SK-N-SH (cell line): ENCODE results near the gene ARHGAP1. TPM values are rescaled to one million over a fixed set of nuclear protein-coding genes. Genes with fewer than 3 reads are reported as not detected.

Source experiments
- CTCF ChIA-PET: fragments of 300-600, 350-600 bp; formaldehyde crosslinking; extraction: SDS; loops from one replicate; lab custom pipeline; 2021; lab: Yijun Ruan, JAX
- POLR2A ChIA-PET: fragments of 350-600 bp; sonication (Branson Sonifier 250); formaldehyde crosslinking; extraction: SDS; loops from one replicate; lab custom pipeline; 2020; ENCODE audit warnings: antibody characterized with exemption, inconsistent platforms; lab: Yijun Ruan, JAX
- DNase-seq: peaks from one replicate; pipeline ENCODE4 v3.0.0; 2012
- H2AFZ ChIP-seq: fragments of 200-600 bp; sonication (generic); 2 replicates; pipeline ENCODE4 v1.8.1; 2016; ENCODE audit warnings: antibody characterized with exemption, mild to moderate bottlenecking, low read depth
- H3F3A ChIP-seq: fragments of 200-600 bp; sonication (generic); replicated peaks from 2 replicates; pipeline ENCODE3; 2016; ENCODE audit warnings: antibody characterized with exemption, mild to moderate bottlenecking; ENCODE audit not compliant: insufficient read depth
- H3K27ac ChIP-seq, 2 experiments: fragments of 200-500 bp in 1 of 2; fragments of 200-600 bp in 1 of 2; sonication (Bioruptor generic) in 1 of 2; sonication (generic), shearing (Covaris generic) in 1 of 2; 2 replicates each; pipeline versions ENCODE4 v1.5.1 to v1.6.1; 2014 to 2016; ENCODE audit warnings: low read depth in 2 of 2, inconsistent platforms in 1 of 2, low read length in 1 of 2, mild to moderate bottlenecking in 1 of 2, mixed read lengths in 1 of 2
- H3K27me3 ChIP-seq: fragments of 200-600 bp; sonication (generic), shearing (Covaris generic); 2 replicates; pipeline ENCODE4 v1.6.1; 2016; ENCODE audit warnings: mixed run types; ENCODE audit not compliant: insufficient read depth
- H3K36me3 ChIP-seq, 2 experiments: fragments of 200-500 bp in 1 of 2; fragments of 200-600 bp in 1 of 2; sonication (Bioruptor generic) in 1 of 2; sonication (generic) in 1 of 2; replicated peaks in 1 of 2; 2 replicates each; pipeline versions ENCODE3 to v1.5.1; 2014 to 2016; ENCODE audit warnings: low read length in 1 of 2, mild to moderate bottlenecking in 1 of 2; ENCODE audit not compliant: insufficient read depth in 2 of 2, control insufficient read depth in 1 of 2
- H3K4me1 ChIP-seq, 2 experiments: fragments of 200-500 bp in 1 of 2; fragments of 200-600 bp in 1 of 2; sonication (Bioruptor generic) in 1 of 2; sonication (generic), shearing (Covaris generic) in 1 of 2; 2 replicates each; pipeline versions ENCODE4 v1.5.1 to v1.6.1; 2014 to 2016; ENCODE audit warnings: low read depth in 1 of 2, low read length in 1 of 2, mixed run types in 1 of 2; ENCODE audit not compliant: insufficient read depth in 2 of 2, control insufficient read depth in 1 of 2
- H3K4me2 ChIP-seq: fragments of 200-600 bp; sonication (generic), shearing (Covaris generic); 2 replicates; pipeline ENCODE4 v1.6.1; 2017; ENCODE audit warnings: mixed run types
- H3K4me3 ChIP-seq, 2 experiments: fragments of 200-500 bp in 1 of 2; fragments of 200-600 bp in 1 of 2; sonication (Bioruptor generic) in 1 of 2; sonication (generic), shearing (Covaris generic) in 1 of 2; 2 replicates each; pipeline versions ENCODE4 v1.5.1 to v1.8.1; 2014 to 2016; ENCODE audit warnings: low read depth in 2 of 2, inconsistent platforms in 1 of 2, low read length in 1 of 2, mild to moderate bottlenecking in 1 of 2, mixed read lengths in 1 of 2, moderate library complexity in 1 of 2
- H3K79me2 ChIP-seq: fragments of 200-600 bp; sonication (generic); 2 replicates; pipeline ENCODE4 v1.8.1; 2017; ENCODE audit warnings: mild to moderate bottlenecking; ENCODE audit not compliant: insufficient read depth
- H3K9ac ChIP-seq: fragments of 200-600 bp; sonication (generic); 2 replicates; pipeline ENCODE4 v1.6.1; 2017; ENCODE audit warnings: mixed run types
- H3K9me2 ChIP-seq: fragments of 200-600 bp; sonication (generic); 2 replicates; pipeline ENCODE4 v1.6.1; 2017; ENCODE audit warnings: mixed run types
- H3K9me3 ChIP-seq: fragments of 200-600 bp; sonication (generic); 2 replicates; pipeline ENCODE4 v1.6.1; 2017; ENCODE audit warnings: mixed run types, mild to moderate bottlenecking, moderate library complexity
- H4K20me1 ChIP-seq: fragments of 200-600 bp; sonication (generic); 2 replicates; pipeline ENCODE4 v1.6.1; 2017; ENCODE audit warnings: mild to moderate bottlenecking, mixed run types; ENCODE audit not compliant: insufficient read depth
- CTCF ChIP-seq: fragments of 200-600 bp; sonication (generic); IDR thresholded peaks from 2 replicates; pipeline ENCODE4 v1.6.1; 2017; ENCODE audit warnings: antibody characterized with exemption, mild to moderate bottlenecking, moderate library complexity
- EP300 ChIP-seq, 2 experiments: IDR thresholded peaks; 2 replicates each; pipeline versions ENCODE4 v1.4.0 to v1.6.1; 2012; ENCODE audit warnings: borderline replicate concordance in 1 of 2, low read depth in 1 of 2, low read length in 1 of 2
- EZH2phosphoT487 ChIP-seq: fragments of 200-600 bp; sonication (generic); IDR thresholded peaks from 2 replicates; pipeline ENCODE4 v1.6.1; 2017; ENCODE audit warnings: low read depth, mixed run types, mild to moderate bottlenecking, antibody characterized with exemption, moderate library complexity, borderline replicate concordance
- GATA2 ChIP-seq: sonication (generic); formaldehyde crosslinking; IDR thresholded peaks from 2 replicates; pipeline ENCODE4 v1.5.0; 2020; ENCODE audit warnings: mild to moderate bottlenecking, missing genetic modification reagents
- JUND ChIP-seq: IDR thresholded peaks from 2 replicates; pipeline ENCODE4 v1.4.0; 2012
- NFIC ChIP-seq: IDR thresholded peaks from 2 replicates; pipeline ENCODE4 v1.4.0; 2012; ENCODE audit warnings: borderline replicate concordance
- PBX3 ChIP-seq: IDR thresholded peaks from 2 replicates; pipeline ENCODE4; 2012
- POLR2AphosphoS5 ChIP-seq: IDR thresholded peaks from 2 replicates; pipeline ENCODE4 v1.6.1; 2012; ENCODE audit warnings: low read depth, low read length
- RCOR1 ChIP-seq: fragments of 150-350 bp; IDR thresholded peaks from 2 replicates; pipeline ENCODE4 v1.6.1; 2017; ENCODE audit warnings: antibody characterized with exemption, low read length
- REST ChIP-seq: IDR thresholded peaks from 2 replicates; pipeline ENCODE4 v1.6.1; 2012; ENCODE audit warnings: mild to moderate bottlenecking, low read depth, low read length, moderate library complexity
- RXRA ChIP-seq: IDR thresholded peaks from 2 replicates; pipeline ENCODE4 v1.4.0; 2012; ENCODE audit warnings: low read depth, mild to moderate bottlenecking, borderline replicate concordance
- TCF12 ChIP-seq: IDR thresholded peaks from 2 replicates; pipeline ENCODE4 v1.4.0; 2012
- TEAD4 ChIP-seq: IDR thresholded peaks from 2 replicates; pipeline ENCODE4 v1.4.0; 2012; ENCODE audit warnings: mild to moderate bottlenecking, borderline replicate concordance; ENCODE audit not compliant: insufficient read depth
- ZBTB33 ChIP-seq: IDR thresholded peaks from 2 replicates; pipeline ENCODE4 v1.4.0; 2012; ENCODE audit warnings: low read depth, borderline replicate concordance
- WGBS: methylation state at CpG from one replicate; pipeline ENCODE4 v1.1.6; 2017; ENCODE audit warnings: low lambda C conversion rate; 5-methylcytosine and 5-hydroxymethylcytosine counted together
- polyA plus RNA-seq, 3 experiments: library from polyadenylated mRNA; depleted of rRNA; stranded (reverse); fragments of >200 nt; gene quantifications; 2 replicates each; pipeline ENCODE4 v1.2.3, GENCODE V29; 2012

Gene ARHGAP1
- polyA plus RNA-seq, 1 of the 3 experiments (the other 2 are of a cell fraction): 27.1 TPM

GRCh38 chr11:46633291-46634217 lies 66.9 kb downstream of the ARHGAP1 start:
- Histone ChIP-seq H4K20me1 (no peaks in the 10 kb centered on the region), H3K36me3 (peaks cover 16 to 30% of the 10 kb centered on the region in 2 experiments), H3K9me2 (no peaks in the 10 kb centered on the region), H3K9ac (no peak overlapping the region), H3F3A (peaks cover 7% of the 10 kb centered on the region), H3K9me3 (no peaks in the 10 kb centered on the region), H3K27ac (no peak overlapping the region), H3K79me2 (peaks cover 30% of the 10 kb centered on the region), H3K4me2 (no peak overlapping the region), H3K4me1 (no peaks in the 10 kb centered on the region), H3K27me3 (no peaks in the 10 kb centered on the region), H2AFZ (no peak overlapping the region), H3K4me3 (no peak overlapping the region)
- CTCF ChIA-PET: interaction anchor here (1.0 to 1.2 kb wide), 2 partner anchors 16 to 245 kb away, joined by 4 to 5 read pairs; no protein-coding TSS in a partner anchor
- TF ChIP-seq PBX3 (no peak), REST (no peak), NFIC (no peak), TEAD4 (no peak)
- POLR2A ChIA-PET: interaction anchor here (0.6 kb wide), 1 partner anchor 132 kb away, joined by 4 read pairs; no protein-coding TSS in a partner anchor
- 93% methylated on average over 21 of the region's 22 CpGs for WGBS
- no peak for DNase-seq

GRCh38 chr11:46632502-46632901 lies 67.9 kb downstream of the ARHGAP1 start:
- Histone ChIP-seq H3K36me3 (peaks cover 16 to 30% of the 10 kb centered on the region in 2 experiments), H3K27me3 (no peaks in the 10 kb centered on the region), H3F3A (peaks cover 10% of the 10 kb centered on the region), H3K4me2 (no peak overlapping the region), H3K4me1 (no peaks in the 10 kb centered on the region), H3K79me2 (peaks cover 19% of the 10 kb centered on the region; the same call in 1 of the 2 replicates), H3K4me3 (no peak overlapping the region), H3K9me3 (no peaks in the 10 kb centered on the region), H2AFZ (no peak overlapping the region), H3K9me2 (no peaks in the 10 kb centered on the region), H3K27ac (no peak overlapping the region), H3K9ac (no peak overlapping the region), H4K20me1 (no peaks in the 10 kb centered on the region)
- ChIA-PET POLR2A (no interaction called here), CTCF (interaction anchor here (0.7 kb wide), 1 partner anchor 14 kb away, joined by 3 read pairs; no protein-coding TSS in a partner anchor)
- WGBS: 100% methylated on average over 1 of the region's 1 CpG
- no peak for DNase-seq
- TF ChIP-seq RXRA (no peak), EP300 (IDR thresholded peaks at IDR 0.05; ENCODE audit: borderline replicate concordance in 1 of 2, low read depth in 1 of 2, low read length in 1 of 2) (no peak), NFIC (no peak), TEAD4 (no peak), CTCF (no peak), TCF12 (no peak), EZH2phosphoT487 (no peak), GATA2 (CRISPR knock-in tag) (no peak), RCOR1 (no peak), ZBTB33 (no peak), POLR2AphosphoS5 (no peak), JUND (no peak), PBX3 (no peak)
